GM19467 (cell line): Measurements from ENCODE around the gene MAP3K7CL.
"Not testable (repeated sequence)": the region's sequence is repeated elsewhere in the genome, so short reads cannot be mapped to it uniquely, and the experiment has no call there.

Experiments
- ATAC-seq: cut with Tn5 transposase; IDR thresholded peaks from one replicate; pipeline ENCODE4 v1.9.1; 2021; ENCODE audit warnings: mild to moderate bottlenecking, moderate library complexity; ENCODE audit not compliant: unreplicated experiment

MAP3K7CL gene

GRCh38 chr21:29166323-29166722 is 35.9 kb downstream of the MAP3K7CL start:
- ATAC-seq, result no peak

DNA sequence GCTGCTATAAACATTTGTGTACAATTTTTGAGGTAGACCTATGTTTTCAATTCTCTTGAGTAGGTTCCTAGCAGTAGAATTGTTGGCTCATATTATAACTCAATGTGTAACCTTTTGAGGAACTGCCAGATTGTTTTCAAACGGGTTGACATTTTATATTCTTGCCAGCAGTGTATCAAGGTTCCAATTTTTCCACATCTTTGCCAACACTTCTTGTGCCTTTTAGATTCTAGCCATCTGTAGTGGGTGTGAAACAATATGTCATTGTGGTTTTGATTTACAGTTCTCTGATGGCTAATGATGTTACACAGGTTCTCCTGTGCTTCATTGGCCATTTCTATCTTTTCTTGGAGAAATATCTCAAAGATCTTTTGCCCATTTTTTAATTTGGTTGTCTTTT is 36.4 kb downstream of the MAP3K7CL start:
- ATAC-seq, result no peak

- ATAC-seq, result not testable (repeated sequence)
These were observed 37.0 kb downstream of the MAP3K7CL start for GRCh38 chr21:29167481-29167880.

DNA sequence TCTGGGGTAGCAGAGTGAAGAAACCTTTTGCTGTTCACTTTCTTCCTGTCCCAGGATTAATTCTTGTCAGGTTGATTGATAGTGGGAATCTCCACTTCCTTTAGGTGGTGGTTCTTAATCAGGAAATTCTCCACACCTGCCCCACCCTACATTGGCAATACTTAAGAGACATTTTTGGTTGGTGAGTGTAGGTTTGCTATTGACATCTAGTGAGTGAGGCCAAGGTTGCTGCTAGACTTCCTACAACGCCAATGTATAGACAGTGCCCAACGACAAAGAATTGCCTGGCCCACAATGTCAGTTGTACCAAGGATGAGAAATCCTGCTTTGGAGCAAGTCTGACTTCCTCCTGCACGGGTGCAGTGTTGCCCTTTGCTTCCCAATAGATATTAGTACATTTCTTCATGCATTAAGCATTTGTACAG is 38.5 kb downstream of the MAP3K7CL start:
- ATAC-seq, result no peak

GRCh38 chr21:29170944-29171343 is 40.5 kb downstream of the MAP3K7CL start:
- ATAC-seq, result no peak

DNA sequence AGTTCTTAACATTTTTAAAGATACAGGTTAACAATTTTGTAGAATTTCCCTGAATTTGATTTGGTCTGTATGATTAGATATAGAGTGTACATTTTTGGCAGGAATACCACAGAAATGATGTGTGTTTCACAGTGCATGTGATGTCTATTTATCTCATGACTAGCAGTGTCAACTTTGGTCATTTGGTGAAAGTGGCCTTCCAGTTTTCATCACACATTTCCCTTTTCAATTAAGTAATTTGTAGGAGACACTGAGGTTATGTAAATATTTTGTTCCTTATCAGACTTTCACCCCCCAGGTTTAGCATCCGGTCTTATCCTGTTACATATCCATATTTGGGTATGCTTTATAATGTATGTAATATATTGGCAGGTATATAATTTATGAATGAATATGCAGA is 41.8 kb downstream of the MAP3K7CL start:
- ATAC-seq, result no peak

DNA sequence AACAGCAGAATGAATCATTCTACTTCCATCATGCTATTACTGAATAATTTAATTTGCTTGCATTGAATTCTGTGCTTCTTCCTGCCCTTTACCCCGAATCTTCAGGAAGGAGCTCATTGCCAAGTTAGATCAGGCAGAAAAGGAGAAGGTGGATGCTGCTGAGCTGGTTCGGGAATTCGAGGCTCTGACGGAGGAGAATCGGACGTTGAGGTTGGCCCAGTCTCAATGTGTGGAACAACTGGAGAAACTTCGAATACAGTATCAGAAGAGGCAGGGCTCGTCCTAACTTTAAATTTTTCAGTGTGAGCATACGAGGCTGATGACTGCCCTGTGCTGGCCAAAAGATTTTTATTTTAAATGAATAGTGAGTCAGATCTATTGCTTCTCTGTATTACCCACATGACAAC is 44.2 kb downstream of the MAP3K7CL start:
- ATAC-seq, result no peak

GRCh38 chr21:29175408-29176134 is 45.1 kb downstream of the MAP3K7CL start:
- ATAC-seq, result no peak

DNA sequence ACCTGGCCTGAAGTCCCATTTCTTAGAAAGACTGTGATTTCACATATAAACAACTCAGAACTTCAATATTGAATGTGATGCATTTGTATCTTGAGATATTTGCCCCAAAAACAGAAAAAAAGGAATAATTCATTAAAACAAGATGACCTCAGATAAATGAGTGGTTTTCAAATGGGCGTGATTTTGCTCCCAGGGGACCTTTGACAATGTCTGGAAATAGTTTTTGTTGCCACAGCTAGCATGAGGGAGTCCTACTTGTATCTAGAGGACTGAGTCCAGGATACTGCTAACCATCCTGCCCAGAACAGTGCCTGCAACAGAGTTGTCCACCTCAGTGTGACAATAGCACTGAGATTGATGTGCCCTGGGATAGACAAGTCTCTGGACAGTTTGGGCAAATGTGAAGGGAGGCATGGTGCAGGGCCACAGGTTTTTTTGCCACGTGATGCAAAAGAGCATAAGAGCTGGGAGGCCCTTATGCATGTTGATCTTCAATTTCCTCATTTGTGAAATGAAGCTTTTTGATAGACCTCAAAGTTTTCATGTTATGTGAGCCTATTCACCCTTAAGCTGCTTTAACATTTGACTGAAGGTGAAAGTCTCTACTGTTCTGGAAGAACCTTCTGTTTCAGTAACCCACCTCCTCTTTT is 46.2 kb downstream of the MAP3K7CL start:
- ATAC-seq, result no peak

DNA sequence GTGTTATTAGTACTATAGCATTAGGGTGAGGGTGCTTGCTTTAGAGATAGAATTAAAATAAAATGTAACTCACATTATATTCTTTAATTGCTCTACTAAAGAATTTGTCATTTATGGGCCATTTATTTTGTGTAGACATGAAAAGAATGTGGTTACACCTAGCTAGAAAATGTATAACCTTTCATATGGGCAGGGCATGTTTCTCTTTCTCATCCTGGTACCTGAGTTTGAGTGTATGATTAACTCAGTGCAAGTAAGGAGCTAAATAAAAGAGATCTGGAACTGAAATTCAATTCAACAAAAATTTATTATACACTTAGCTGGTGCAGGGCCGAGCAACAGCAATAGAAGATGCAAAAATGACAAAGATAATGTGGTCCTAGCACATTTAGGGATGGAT is 47.4 kb downstream of the MAP3K7CL start:
- no peak for ATAC-seq

DNA sequence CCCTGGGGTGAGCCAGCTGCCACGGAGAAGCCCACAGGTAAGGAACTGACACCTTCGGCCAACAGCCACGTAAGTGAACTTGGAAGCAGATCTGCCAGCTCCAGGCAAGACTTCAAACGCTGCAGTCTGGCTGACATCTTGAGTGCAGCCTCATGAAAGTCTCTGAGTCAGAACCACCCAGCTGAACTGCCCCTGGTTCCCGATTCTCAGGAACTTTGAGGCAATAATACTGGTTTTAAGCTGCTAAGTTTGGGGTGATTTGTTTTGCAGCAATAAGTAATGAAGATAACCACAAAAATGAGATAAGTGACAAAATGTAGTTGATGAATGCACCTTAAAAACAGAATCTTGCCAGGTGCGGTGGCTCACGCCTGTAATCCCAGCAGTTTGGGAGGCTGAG is 48.5 kb downstream of the MAP3K7CL start:
- no peak for ATAC-seq

DNA sequence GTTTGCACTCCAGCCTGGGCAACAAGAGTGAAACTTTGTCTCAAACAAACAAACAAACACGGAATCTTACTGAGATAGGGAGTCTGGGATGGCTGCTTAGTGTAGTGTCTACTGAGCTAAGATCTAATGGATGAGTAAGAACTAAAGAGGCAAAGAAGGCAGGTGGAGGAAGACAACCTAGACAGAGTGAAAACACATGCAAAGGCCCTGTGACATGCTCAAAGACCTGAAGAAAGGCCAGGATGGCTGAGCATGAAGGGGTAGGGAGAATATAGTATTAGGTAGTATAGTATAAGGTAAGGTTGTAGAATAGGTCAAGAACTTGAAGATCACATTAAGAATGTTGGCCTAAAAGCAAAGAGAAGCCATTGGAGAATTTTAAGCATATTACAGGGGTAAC is 49.1 kb downstream of the MAP3K7CL start:
- ATAC-seq, result no peak

GRCh38 chr21:29181799-29182470 is 51.5 kb downstream of the MAP3K7CL start:
- ATAC-seq, result no peak

- no peak for ATAC-seq
These were observed 52.2 kb downstream of the MAP3K7CL start for GRCh38 chr21:29182691-29183092.

- ATAC-seq, result no peak
These were observed 53.6 kb downstream of the MAP3K7CL start for GRCh38 chr21:29184037-29184436.

DNA sequence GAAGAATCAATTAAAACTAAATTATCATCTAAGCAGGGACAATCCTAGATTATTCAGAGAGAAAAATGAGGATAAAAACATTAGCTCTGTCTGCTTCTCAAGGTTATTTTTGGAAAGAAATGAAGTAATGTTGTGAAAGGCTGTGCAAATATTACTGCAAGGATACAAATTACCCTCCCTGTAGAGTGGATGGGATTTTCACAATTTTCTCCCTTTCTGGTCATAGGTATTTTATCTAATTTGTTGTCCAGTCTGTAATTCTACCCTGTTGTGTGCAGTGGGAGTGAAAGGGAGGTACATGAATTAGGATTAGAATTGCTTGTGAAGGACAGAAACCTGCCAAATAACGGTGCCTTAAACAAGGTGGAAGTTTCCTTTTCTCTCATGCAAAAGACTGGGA is 54.7 kb downstream of the MAP3K7CL start:
- ATAC-seq, result no peak

- no peak for ATAC-seq
These were observed 55.2 kb downstream of the MAP3K7CL start for GRCh38 chr21:29185633-29186032.

DNA sequence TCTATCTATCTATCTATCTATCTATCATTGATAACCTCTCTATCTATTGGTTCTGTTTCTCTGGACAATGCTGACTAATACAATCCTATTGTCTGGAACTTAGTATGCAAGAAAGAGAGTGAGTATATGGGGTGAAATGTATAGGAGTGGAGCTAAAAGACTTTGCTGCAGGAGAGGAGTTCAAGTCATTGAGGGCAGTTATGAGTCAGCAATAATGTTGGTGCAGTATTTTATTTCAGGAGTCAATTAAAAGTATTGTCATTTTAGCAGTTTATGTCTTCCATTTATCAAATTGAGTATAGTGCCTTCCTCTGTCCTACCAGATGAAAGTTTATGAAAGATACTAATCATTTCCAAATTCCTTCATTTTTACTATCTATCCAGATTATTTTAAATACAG is 55.8 kb downstream of the MAP3K7CL start:
- ATAC-seq, result no peak

DNA sequence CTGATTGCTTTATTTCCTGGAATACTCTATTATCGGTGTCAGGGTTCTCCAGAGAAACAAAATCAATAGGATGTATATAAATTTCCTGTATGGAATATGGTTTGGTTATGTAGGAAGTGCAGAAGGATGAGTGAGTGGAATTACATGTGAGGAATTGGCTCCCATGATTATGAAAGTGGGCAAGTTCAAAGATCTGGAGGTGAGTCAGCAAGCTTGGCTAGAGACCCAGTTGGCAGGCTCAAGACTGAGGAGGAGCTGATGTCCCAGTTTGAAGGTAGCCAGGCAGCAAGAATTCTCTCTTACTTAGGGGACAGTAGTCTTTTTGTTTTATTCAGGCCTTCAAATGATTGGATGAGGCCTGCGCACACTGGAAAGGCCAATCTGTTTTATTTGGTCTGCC is 57.5 kb downstream of the MAP3K7CL start:
- no peak for ATAC-seq

- ATAC-seq, result no peak
These were observed 58.9 kb downstream of the MAP3K7CL start for GRCh38 chr21:29189353-29189752.

DNA sequence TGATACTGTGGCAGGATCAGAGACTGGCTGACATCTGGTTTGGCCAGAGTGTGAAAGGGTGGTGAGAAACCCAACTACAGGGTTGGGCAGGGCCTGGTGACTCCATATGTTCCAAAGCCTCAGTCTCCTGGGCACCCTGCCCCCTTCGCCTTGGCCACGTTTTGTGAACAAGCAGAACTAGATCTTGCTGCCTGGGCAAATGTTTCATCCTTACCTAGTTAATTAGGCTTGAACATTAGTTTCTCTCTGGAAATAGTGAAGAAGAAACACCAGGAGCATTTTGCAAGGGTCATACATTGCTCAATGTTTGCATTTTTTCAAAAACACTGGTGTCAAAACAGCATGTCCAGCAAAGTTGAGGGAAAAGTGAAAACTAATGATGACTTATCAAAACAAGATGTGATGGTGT is 60.5 kb downstream of the MAP3K7CL start:
- no peak for ATAC-seq

- no peak for ATAC-seq
These were observed 62.6 kb downstream of the MAP3K7CL start for GRCh38 chr21:29193072-29193471.
